Hepatocyte (in vitro differentiated cells): ENCODE results near the gene REV1. TPM values are rescaled to one million over a fixed set of nuclear protein-coding genes. Genes with fewer than 3 reads are reported as not detected.

Source experiments
- DNase-seq: peaks from one replicate; pipeline ENCODE4 v3.0.0-alpha.2; 2016; ENCODE audit warnings: low spot score
- H2AFZ ChIP-seq: fragments of 200-600 bp; sonication (generic); 2 replicates; pipeline ENCODE4 v1.6.0; 2016; ENCODE audit warnings: antibody characterized with exemption, mild to moderate bottlenecking
- H3K27ac ChIP-seq: fragments of 200-600 bp; sonication (generic); 2 replicates; pipeline ENCODE4 v1.5.1; 2016; ENCODE audit warnings: mild to moderate bottlenecking
- H3K27me3 ChIP-seq: fragments of 200-600 bp; sonication (generic); 2 replicates; pipeline ENCODE4 v1.6.1; 2016
- H3K36me3 ChIP-seq: fragments of 200-600 bp; sonication (generic); replicated peaks from 2 replicates; pipeline ENCODE4 v1.5.1; 2016; ENCODE audit warnings: low read depth; ENCODE audit not compliant: insufficient read depth
- H3K4me1 ChIP-seq: fragments of 200-600 bp; sonication (generic); 2 replicates; pipeline ENCODE4 v1.5.1; 2016; ENCODE audit warnings: mild to moderate bottlenecking, moderate library complexity; ENCODE audit not compliant: insufficient read depth
- H3K4me2 ChIP-seq: fragments of 200-600 bp; sonication (generic); 2 replicates; pipeline ENCODE4 v1.6.0; 2016
- H3K4me3 ChIP-seq: fragments of 200-600 bp; sonication (generic); 2 replicates; pipeline ENCODE4 v1.5.1; 2016; ENCODE audit warnings: mild to moderate bottlenecking
- H3K79me2 ChIP-seq: fragments of 200-600 bp; sonication (generic); 2 replicates; pipeline ENCODE4 v1.6.0; 2017; ENCODE audit warnings: mild to moderate bottlenecking
- H3K9me2 ChIP-seq: fragments of 200-600 bp; sonication (generic); replicated peaks from 2 replicates; pipeline ENCODE4 v1.6.0; 2017; ENCODE audit warnings: mild to moderate bottlenecking; ENCODE audit not compliant: insufficient read depth
- H3K9me3 ChIP-seq: fragments of 200-600 bp; sonication (generic); 2 replicates; pipeline ENCODE4 v1.5.1; 2016; ENCODE audit warnings: low read depth, mild to moderate bottlenecking
- H4K20me1 ChIP-seq: fragments of 200-600 bp; sonication (generic); 2 replicates; pipeline ENCODE4 v1.6.0; 2016; ENCODE audit warnings: mild to moderate bottlenecking; ENCODE audit not compliant: insufficient read depth, poor library complexity, severe bottlenecking
- EZH2 ChIP-seq: fragments of 200-600 bp; sonication (generic); IDR thresholded peaks from 2 replicates; pipeline ENCODE4 v1.6.1; 2016; ENCODE audit warnings: antibody characterized with exemption, mild to moderate bottlenecking, borderline replicate concordance
- EZH2phosphoT487 ChIP-seq: fragments of 200-600 bp; sonication (generic); IDR thresholded peaks from one replicate; pipeline ENCODE4 v1.6.1; 2018; ENCODE audit warnings: antibody characterized with exemption, mild to moderate bottlenecking, low read depth, moderate library complexity; ENCODE audit not compliant: unreplicated experiment, severe bottlenecking
- WGBS: methylation state at CpG from one replicate; pipeline ENCODE4 v1.1.6; 2016; ENCODE audit warnings: low lambda C conversion rate; ENCODE audit errors: missing lambda C conversion rate; 5-methylcytosine and 5-hydroxymethylcytosine counted together
- polyA plus RNA-seq: library from polyadenylated mRNA; unstranded; fragments of >200 nt; fragmentation: Nextera tagmentation; extraction: Ambion mirVana; gene quantifications from 2 replicates; pipeline ENCODE4 v1.2.1, GENCODE V29; 2016
- total RNA-seq: library from RNA; depleted of rRNA; stranded (reverse); fragments of >200 nt; gene quantifications from 2 replicates; pipeline ENCODE4 v1.2.3, GENCODE V29; 2014
- TF ChIP-seq, protein P1 (sequence below): fragments of 200-600 bp; sonication (generic); IDR thresholded peaks from 2 replicates; pipeline ENCODE4 v1.5.1; 2016; ENCODE audit warnings: antibody characterized with exemption, mild to moderate bottlenecking; ENCODE audit not compliant: poor library complexity

Gene REV1
- total and polyA plus RNA-seq, 2 experiments from 2014 or later: 25.9 to 31.2 TPM

DNA sequence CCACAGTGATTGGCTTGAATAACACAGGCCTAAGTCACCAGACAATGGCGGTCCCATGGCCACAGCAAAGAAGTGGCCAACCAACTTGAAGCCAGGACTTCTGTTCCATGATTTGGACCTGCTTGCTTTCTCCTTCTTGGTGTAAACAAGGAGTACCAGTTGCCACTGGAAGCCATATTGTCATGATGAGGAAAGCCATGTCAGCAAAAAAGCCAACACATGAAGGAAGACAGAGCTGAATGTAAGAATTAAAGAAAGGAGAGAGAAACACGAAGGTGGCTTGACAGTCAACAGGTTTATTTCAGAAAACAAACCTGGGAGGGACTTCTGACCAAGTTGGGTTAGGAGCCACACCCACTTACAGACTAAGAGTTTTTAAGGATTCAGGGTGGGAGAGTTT lies 32.3 kb upstream of the REV1 start:
- 85% methylated on average over 2 of the region's 2 CpGs for WGBS
- Histone ChIP-seq H3K36me3 (no peaks in the 10 kb centered on the region), H3K27me3 (no peaks in the 10 kb centered on the region), H3K9me2 (no peaks in the 10 kb centered on the region), H3K79me2 (no peaks in the 10 kb centered on the region), H3K4me2 (no peak overlapping the region), H2AFZ (no peak overlapping the region), H3K4me3 (no peak overlapping the region), H3K4me1 (no peaks in the 10 kb centered on the region), H4K20me1 (no peaks in the 10 kb centered on the region), H3K27ac (no peak overlapping the region), H3K9me3 (no peaks in the 10 kb centered on the region)
- no peak for DNase-seq
- no peak for TF ChIP-seq EZH2phosphoT487
- TF ChIP-seq, protein P1, sequence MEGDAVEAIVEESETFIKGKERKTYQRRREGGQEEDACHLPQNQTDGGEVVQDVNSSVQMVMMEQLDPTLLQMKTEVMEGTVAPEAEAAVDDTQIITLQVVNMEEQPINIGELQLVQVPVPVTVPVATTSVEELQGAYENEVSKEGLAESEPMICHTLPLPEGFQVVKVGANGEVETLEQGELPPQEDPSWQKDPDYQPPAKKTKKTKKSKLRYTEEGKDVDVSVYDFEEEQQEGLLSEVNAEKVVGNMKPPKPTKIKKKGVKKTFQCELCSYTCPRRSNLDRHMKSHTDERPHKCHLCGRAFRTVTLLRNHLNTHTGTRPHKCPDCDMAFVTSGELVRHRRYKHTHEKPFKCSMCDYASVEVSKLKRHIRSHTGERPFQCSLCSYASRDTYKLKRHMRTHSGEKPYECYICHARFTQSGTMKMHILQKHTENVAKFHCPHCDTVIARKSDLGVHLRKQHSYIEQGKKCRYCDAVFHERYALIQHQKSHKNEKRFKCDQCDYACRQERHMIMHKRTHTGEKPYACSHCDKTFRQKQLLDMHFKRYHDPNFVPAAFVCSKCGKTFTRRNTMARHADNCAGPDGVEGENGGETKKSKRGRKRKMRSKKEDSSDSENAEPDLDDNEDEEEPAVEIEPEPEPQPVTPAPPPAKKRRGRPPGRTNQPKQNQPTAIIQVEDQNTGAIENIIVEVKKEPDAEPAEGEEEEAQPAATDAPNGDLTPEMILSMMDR: no peak
- TF ChIP-seq EZH2: no peak

DNA sequence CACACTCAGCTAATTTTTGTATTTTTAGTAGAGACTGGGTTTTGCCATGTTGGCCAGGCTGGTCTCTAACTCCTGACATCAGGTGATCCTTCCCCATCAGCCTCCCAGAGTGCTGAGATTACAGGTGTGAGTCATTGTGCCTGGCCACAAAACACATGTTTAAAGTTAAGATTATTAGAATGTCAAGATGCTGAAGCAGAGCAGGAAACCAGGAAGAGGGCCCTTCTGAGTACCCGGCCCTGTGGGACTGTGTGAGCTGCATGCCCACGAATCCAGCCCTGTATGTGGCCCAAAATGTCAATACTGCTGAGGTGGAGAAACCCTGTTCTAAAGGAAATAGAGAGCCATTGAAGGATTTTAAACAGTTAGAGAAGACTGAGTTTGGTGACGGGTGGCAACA lies 31.0 kb upstream of the REV1 start:
- Histone ChIP-seq H3K27me3 (no peaks in the 10 kb centered on the region), H3K4me1 (no peaks in the 10 kb centered on the region), H3K4me2 (no peak overlapping the region), H2AFZ (no peak overlapping the region), H3K36me3 (no peaks in the 10 kb centered on the region), H3K9me2 (no peaks in the 10 kb centered on the region), H3K4me3 (no peak overlapping the region), H3K27ac (no peak overlapping the region), H3K79me2 (no peaks in the 10 kb centered on the region), H4K20me1 (no peaks in the 10 kb centered on the region), H3K9me3 (no peaks in the 10 kb centered on the region)
- WGBS: 83% methylated on average over 3 of the region's 3 CpGs
- no peak for DNase-seq
- TF ChIP-seq EZH2phosphoT487 (no peak), EZH2 (no peak)
- TF ChIP-seq, protein P1: no peak

DNA sequence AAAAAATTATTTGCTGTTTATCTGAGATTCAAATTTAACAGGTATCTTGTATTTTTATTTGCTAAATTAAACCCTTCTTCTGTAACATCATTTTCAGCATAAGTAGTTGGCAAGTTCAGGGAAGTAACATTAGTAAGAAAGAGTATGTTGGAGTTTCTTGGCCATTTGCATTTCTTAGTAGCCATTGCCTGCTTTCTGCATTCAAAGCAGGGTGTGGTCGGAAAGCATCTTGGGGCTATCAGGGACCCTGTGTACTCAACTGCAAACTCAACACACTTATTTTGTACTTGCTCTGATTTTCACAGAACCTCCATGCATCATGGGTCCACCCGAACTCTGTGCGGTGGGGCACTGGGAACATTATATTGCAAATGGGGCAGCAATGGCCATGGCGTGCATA lies 30.4 kb upstream of the REV1 start:
- H4K20me1 ChIP-seq: no peaks in the 10 kb centered on the region
- no peak overlapping the region for H3K27ac ChIP-seq
- no peak overlapping the region for H3K4me2 ChIP-seq
- no peak overlapping the region for H2AFZ ChIP-seq
- H3K36me3 ChIP-seq: no peaks in the 10 kb centered on the region
- no peak for DNase-seq
- no peaks in the 10 kb centered on the region for H3K79me2 ChIP-seq
- H3K9me3 ChIP-seq: no peaks in the 10 kb centered on the region
- H3K4me1 ChIP-seq: no peaks in the 10 kb centered on the region
- TF ChIP-seq EZH2phosphoT487 (no peak), EZH2 (no peak)
- TF ChIP-seq, protein P1: no peak
- no peaks in the 10 kb centered on the region for H3K27me3 ChIP-seq
- 97% methylated on average over 4 of the region's 4 CpGs for WGBS
- no peaks in the 10 kb centered on the region for H3K9me2 ChIP-seq
- no peak overlapping the region for H3K4me3 ChIP-seq

DNA sequence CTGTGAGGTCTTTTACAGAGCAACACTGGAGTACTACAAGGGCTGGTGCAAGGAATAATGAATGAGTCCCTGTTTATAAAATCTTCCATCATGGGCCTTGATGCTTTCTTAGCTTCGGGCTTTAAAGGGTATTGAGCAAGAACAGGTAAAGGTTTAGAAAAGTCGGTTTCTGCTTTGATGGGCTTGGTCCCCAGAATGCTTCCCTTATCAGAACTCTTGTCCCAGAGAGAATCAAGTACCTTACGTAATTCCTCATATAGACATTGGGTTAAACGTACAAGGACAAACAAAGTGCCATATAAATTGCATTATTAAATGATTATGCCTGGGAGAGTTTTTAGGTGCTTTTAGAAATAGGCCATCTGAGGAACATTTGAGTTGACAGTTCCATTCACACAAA lies 24.5 kb upstream of the REV1 start:
- Histone ChIP-seq H3K4me1 (no peaks in the 10 kb centered on the region), H3K79me2 (no peaks in the 10 kb centered on the region), H3K36me3 (no peaks in the 10 kb centered on the region), H3K27me3 (no peaks in the 10 kb centered on the region), H3K27ac (peak overlapping the region; percentile 48), H3K9me2 (no peaks in the 10 kb centered on the region), H3K4me3 (no peak overlapping the region), H3K9me3 (no peaks in the 10 kb centered on the region), H3K4me2 (no peak overlapping the region), H2AFZ (no peak overlapping the region), H4K20me1 (no peaks in the 10 kb centered on the region)
- no peak for DNase-seq
- WGBS: 71% methylated on average over 4 of the region's 4 CpGs
- TF ChIP-seq, protein P1: no peak
- TF ChIP-seq EZH2phosphoT487: no peak
